ENCODE data around the gene LCP1. TPM values are rescaled to one million over a fixed set of nuclear protein-coding genes. Genes with fewer than 3 reads are reported as not detected.

Gene LCP1
- total RNA-seq, 4 donors from 2014 or later, result 11.9 to 54.7 (median 16.6) TPM

DNA sequence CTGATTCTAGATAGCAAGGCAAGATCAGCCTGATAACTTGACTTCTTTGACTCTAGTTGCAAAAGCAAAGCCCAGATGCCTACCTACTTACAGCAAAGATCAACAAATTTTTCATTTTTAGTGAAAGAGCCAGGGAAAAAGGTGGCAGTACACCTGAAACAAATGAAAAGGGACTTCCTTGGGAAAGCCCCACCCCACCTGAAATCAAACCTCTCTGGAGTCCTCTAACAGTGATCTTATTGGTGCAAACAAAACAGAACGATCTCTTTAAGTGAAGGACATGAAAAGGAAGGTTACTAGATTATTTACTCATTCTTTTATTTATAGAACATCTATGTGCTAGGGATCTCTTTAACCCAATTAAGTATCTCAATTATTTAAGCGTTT lies 507 bp upstream of the LCP1 start:
- H3K27ac ChIP-seq (replicated peaks in 1 of 4), result peak overlapping the region in 1 of 4 donors; percentile 5
- no peak for DNase-seq (ENCODE audit: extremely low spot score)

DNA sequence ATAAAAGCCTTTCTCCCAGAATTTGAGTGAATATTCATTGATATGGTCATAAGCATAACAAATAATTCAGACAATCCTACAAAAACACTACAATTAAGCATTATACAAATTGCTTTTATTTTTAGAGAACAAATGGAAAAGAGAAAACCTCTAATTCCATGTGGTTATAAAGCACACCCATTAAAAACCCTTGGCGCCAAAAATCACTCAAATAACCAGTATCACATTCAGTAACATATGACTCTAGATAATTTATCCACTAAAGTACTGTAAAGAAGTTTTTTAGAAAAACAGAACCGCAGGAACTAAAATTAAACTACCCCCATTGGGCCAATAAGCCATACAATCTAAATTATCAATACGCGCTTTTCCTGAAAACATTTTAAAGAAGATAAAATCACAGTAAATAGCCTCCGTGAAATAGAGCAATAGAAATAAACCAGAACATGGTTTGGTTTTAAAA lies 569 bp downstream of the LCP1 start:
- no peak for DNase-seq (ENCODE audit: extremely low spot score)
- Histone ChIP-seq H3K27me3 (no peaks in the 10 kb centered on the region), H3K9me3 (no peaks in the 10 kb centered on the region), H3K36me3 (no peaks in the 10 kb centered on the region), H3K4me3 (peak overlapping the region; percentile 16 to 43 (median 34)), H3K27ac (replicated peaks in 1 of 4) (peak overlapping the region in 2 of 4 donors; percentile 5 to 35), H3K4me1 (no peaks in the 10 kb centered on the region)
- no peak for TF ChIP-seq EP300 (IDR thresholded peaks at IDR 0.05)
- TF ChIP-seq POLR2A (IDR thresholded peaks at IDR 0.05; ENCODE audit: low read depth), result no peak
- 78% methylated on average over 5 of the region's 5 CpGs for WGBS
- intact Hi-C loops (cut with DNase I), result no loop called here

More for the DNA sequence above, 507 bp upstream of the LCP1 start:
- Histone ChIP-seq H3K4me1 (no peaks in the 10 kb centered on the region), H3K4me3 (no peak overlapping the region), H3K27me3 (no peaks in the 10 kb centered on the region), H3K9me3 (no peaks in the 10 kb centered on the region), H3K36me3 (no peaks in the 10 kb centered on the region)
- WGBS, result 65% methylated on average over 2 of the region's 2 CpGs
- intact Hi-C loops (cut with DNase I), result no loop called here
- TF ChIP-seq POLR2AphosphoS5 (IDR thresholded peaks at IDR 0.05) (no peak), EP300 (IDR thresholded peaks at IDR 0.05) (no peak), POLR2A (IDR thresholded peaks at IDR 0.05; ENCODE audit: low read depth) (no peak)
- TF ChIP-seq, protein P1, sequence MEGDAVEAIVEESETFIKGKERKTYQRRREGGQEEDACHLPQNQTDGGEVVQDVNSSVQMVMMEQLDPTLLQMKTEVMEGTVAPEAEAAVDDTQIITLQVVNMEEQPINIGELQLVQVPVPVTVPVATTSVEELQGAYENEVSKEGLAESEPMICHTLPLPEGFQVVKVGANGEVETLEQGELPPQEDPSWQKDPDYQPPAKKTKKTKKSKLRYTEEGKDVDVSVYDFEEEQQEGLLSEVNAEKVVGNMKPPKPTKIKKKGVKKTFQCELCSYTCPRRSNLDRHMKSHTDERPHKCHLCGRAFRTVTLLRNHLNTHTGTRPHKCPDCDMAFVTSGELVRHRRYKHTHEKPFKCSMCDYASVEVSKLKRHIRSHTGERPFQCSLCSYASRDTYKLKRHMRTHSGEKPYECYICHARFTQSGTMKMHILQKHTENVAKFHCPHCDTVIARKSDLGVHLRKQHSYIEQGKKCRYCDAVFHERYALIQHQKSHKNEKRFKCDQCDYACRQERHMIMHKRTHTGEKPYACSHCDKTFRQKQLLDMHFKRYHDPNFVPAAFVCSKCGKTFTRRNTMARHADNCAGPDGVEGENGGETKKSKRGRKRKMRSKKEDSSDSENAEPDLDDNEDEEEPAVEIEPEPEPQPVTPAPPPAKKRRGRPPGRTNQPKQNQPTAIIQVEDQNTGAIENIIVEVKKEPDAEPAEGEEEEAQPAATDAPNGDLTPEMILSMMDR (IDR thresholded peaks at IDR 0.05), result no peak

DNA sequence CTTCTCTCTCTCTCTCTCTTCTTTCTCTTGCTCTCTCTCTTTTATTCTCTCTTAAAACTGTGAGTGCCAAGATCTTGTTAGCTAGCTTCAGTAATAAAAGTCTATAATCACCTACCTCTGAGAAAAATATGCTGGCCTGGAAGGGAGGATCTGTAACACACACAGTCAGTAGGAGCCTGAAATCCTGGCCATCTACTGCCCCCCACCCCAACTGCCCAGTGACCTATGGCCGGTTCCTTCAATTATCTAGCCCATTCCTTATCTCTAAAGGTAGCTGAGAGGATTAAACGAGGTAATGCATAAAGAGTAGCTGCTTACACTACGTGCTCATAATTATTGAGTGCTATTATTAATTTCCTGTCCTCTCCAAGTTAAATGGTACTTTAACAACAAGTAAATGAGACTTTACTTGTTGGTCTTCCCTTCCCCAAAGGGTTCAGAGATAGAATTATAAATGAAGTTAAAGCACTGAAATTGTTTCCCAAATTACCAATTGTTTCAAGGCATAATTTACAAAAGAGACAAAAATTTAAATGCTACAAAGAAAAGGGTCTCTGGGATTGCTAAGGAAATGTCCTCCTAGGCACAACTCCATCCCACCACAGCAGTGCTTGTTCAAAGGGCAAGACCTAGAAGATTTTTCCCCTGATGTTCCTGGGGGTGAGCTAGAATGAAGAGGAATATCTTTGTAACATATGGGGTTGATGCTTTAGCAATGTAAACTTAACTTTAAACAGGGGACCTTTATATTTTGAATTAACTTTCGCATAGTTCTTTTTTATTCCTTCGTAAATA lies 1.8 kb downstream of the LCP1 start:
- Histone ChIP-seq H3K4me1 (no peaks in the 10 kb centered on the region), H3K27ac (replicated peaks in 1 of 4) (peak overlapping the region in 2 of 4 donors; percentile 8 to 25), H3K9me3 (no peaks in the 10 kb centered on the region), H3K36me3 (no peaks in the 10 kb centered on the region), H3K4me3 (peak overlapping the region in 3 of 4 donors; percentile 2 to 36 (median 21)), H3K27me3 (no peaks in the 10 kb centered on the region)
- 65% methylated on average over 5 of the region's 5 CpGs for WGBS
- no peak for DNase-seq (ENCODE audit: extremely low spot score)
- TF ChIP-seq POLR2A (IDR thresholded peaks at IDR 0.05; ENCODE audit: low read depth) (no peak), EP300 (IDR thresholded peaks at IDR 0.05) (no peak), POLR2AphosphoS5 (IDR thresholded peaks at IDR 0.05) (no peak)
- TF ChIP-seq, protein P1 (IDR thresholded peaks at IDR 0.05), result no peak
- intact Hi-C loops (cut with DNase I), result no loop called here

DNA sequence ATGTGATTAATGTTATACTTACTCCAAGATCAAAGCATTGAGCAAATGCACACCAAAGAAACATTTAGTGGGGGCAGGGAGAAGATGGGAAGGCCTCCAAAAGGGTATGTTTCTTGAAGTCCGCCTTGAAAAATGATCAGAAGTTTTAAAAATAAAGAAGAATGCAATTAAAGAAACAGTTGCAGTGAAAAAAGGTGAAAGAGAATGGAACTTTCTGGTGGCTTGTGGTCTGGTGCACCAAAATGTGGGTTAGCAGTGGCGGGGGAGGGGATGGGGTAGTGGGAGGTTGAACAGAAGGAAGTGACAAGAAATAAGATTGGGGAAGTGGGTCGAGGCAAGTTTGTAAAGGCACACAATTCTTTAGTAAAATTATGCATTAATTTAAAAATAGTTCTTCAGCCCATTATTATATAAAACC lies 2.5 kb downstream of the LCP1 start:
- Histone ChIP-seq H3K9me3 (no peaks in the 10 kb centered on the region), H3K36me3 (no peaks in the 10 kb centered on the region), H3K4me3 (no peak overlapping the region), H3K27me3 (no peaks in the 10 kb centered on the region), H3K27ac (replicated peaks in 1 of 4) (no peak overlapping the region), H3K4me1 (no peaks in the 10 kb centered on the region)
- DNase-seq (ENCODE audit: extremely low spot score), result no peak
- intact Hi-C loops (cut with DNase I), result no loop called here
- 67% methylated on average over 3 of the region's 3 CpGs for WGBS
- TF ChIP-seq EP300 (IDR thresholded peaks at IDR 0.05) (no peak), POLR2AphosphoS5 (IDR thresholded peaks at IDR 0.05) (no peak), POLR2A (IDR thresholded peaks at IDR 0.05; ENCODE audit: low read depth) (no peak)
- TF ChIP-seq, protein P1 (IDR thresholded peaks at IDR 0.05), result no peak

DNA sequence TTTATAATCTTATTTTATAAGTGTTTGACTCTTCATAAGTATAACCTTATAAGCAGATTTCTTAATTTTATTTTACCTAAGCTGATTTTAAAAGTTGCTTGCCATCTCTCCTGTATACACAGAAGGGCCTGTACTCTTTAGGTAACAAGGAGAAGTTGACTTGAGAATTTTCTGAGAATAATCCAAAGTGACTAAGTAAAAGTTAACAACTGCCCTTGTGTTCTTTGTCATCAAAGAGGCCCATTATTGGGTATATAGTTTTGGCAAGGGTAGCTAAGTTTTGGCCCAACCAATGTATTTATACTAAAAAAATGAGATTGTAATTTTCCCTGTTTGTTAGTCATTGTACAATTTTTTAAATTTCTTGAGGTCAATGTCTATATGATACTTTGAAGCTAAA lies 3.2 kb downstream of the LCP1 start:
- intact Hi-C loops (cut with DNase I), result no loop called here
- H3K4me1 ChIP-seq, result no peaks in the 10 kb centered on the region
- no peak for TF ChIP-seq EP300 (IDR thresholded peaks at IDR 0.05)
- TF ChIP-seq, protein P1 (IDR thresholded peaks at IDR 0.05), result no peak
- TF ChIP-seq POLR2AphosphoS5 (IDR thresholded peaks at IDR 0.05), result no peak
- no peak for TF ChIP-seq POLR2A (IDR thresholded peaks at IDR 0.05; ENCODE audit: low read depth)
- no peak overlapping the region for H3K27ac ChIP-seq (replicated peaks in 1 of 4)
- no peak overlapping the region for H3K4me3 ChIP-seq
- no peaks in the 10 kb centered on the region for H3K36me3 ChIP-seq
- no peaks in the 10 kb centered on the region for H3K27me3 ChIP-seq
- DNase-seq (ENCODE audit: extremely low spot score), result no peak
- H3K9me3 ChIP-seq, result no peaks in the 10 kb centered on the region

Measured in esophagus muscularis mucosa (tissue), 4 donors.